KOPT-K1 (cell line): ENCODE measurements around the gene DENND1A.
A peak's percentile ranks its signal among the peaks of the same experiment; 100 is the strongest.

Experiments
- H3K27ac ChIP-seq: fragments of 200-600 bp; sonication (generic); 2 replicates; pipeline ENCODE4 v1.5.1; 2016; ENCODE audit warnings: antibody characterized with exemption, mild to moderate bottlenecking, low read depth, low read length; ENCODE audit not compliant: poor library complexity, severe bottlenecking
- H3K36me3 ChIP-seq: fragments of 200-600 bp; sonication (generic); 2 replicates; pipeline ENCODE4 v1.5.1; 2017; ENCODE audit warnings: antibody characterized with exemption, mild to moderate bottlenecking, low read length, moderate library complexity; ENCODE audit not compliant: insufficient read depth
- H3K9me3 ChIP-seq: fragments of 200-600 bp; sonication (generic); 2 replicates; pipeline ENCODE4 v1.5.1; 2017; ENCODE audit warnings: antibody characterized with exemption, low read length, mild to moderate bottlenecking; ENCODE audit not compliant: insufficient read depth, poor library complexity, severe bottlenecking

Gene DENND1A

DNA sequence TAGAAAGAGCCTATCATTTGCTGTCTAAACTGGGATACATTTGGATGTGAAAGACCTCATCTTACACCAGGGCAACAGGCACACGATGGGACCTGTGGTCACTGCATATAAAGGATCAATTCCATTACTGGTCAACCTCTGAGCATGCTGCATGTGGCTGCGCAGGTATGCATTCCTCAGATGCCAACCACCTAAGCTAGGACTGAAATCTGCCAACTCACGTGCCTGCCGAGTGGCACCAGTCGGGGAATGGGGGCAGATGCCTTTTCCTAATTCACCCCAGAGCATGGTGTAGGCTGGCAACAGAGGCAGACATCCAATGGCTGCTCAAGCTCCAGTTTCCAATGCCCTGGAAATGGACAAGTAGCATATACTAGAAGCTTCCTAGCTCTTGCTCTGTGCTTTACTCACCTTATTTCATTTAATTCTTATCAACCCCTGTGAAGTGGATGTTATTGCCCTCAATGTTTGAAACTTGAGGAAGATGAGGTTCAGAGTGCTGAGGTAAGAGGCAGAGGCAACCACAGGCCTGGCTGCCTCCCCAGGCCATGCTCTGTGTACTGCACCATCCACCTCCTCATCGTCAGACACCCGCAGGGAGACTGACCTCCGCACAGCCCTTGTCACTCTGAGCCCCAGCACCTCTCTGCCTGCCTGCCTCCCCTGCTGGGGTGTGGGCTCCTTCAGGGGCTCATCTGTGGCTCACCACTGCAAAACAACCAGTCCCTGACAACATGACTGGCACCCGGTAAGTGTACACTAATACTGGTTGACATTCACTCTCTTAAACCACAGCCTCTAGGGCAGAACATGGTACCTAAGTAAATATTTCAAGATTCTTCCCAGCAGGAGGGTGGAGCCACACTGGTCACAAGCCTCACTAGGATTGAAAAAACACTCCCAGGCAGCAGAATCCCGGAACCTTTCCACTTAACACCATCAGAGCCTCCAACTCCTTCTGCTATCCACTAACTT is 345.4 kb downstream of the DENND1A start:
- no peak overlapping the region for H3K27ac ChIP-seq
- H3K36me3 ChIP-seq, result peaks cover 6% of the 10 kb centered on the region; the same call in 1 of the 2 replicates
- H3K9me3 ChIP-seq, result peaks cover 16% of the 10 kb centered on the region

DNA sequence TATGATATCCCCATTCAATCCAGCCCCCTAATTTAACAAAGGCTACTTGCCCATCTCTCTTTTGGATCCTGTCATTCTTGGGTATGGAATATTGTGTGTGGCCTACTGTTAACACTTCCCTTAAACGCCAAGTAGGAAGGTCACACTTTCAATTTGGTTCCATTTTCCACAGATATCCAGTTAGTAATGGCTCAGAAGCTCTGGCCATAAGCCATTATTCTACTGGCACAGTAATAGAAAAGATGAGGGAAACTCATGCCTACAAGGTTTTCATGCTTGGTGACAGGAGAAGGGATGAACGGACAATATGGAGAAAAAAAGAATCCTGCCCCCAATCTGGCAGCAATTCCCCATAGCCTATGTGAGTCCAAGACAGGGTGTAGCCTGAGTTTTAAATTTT is 346.3 kb downstream of the DENND1A start:
- no peak overlapping the region for H3K27ac ChIP-seq
- H3K36me3 ChIP-seq, result peaks cover 6% of the 10 kb centered on the region; the same call in 1 of the 2 replicates
- peaks cover 17% of the 10 kb centered on the region for H3K9me3 ChIP-seq

DNA sequence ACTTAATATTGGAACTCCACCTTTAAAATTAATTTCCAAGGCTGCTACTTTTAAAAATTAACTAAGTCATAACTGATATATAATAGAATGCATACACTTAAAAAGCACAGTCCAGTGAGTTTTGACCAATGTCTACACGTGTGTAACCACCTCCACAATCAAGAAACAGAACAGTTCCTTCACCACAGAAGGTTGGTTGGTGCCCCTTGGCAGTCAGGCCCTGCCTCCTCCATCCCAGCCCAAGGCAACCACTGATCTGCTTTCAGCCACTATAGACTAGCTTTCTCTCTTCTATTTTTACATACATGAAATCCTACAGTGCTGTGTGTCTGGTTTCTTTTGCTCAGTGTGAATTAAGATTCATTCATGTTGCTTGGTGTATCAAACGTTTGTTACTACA is 358.7 kb downstream of the DENND1A start:
- Histone ChIP-seq H3K36me3 (no peaks in the 10 kb centered on the region), H3K9me3 (peaks cover 1% of the 10 kb centered on the region), H3K27ac (no peak overlapping the region)

DNA sequence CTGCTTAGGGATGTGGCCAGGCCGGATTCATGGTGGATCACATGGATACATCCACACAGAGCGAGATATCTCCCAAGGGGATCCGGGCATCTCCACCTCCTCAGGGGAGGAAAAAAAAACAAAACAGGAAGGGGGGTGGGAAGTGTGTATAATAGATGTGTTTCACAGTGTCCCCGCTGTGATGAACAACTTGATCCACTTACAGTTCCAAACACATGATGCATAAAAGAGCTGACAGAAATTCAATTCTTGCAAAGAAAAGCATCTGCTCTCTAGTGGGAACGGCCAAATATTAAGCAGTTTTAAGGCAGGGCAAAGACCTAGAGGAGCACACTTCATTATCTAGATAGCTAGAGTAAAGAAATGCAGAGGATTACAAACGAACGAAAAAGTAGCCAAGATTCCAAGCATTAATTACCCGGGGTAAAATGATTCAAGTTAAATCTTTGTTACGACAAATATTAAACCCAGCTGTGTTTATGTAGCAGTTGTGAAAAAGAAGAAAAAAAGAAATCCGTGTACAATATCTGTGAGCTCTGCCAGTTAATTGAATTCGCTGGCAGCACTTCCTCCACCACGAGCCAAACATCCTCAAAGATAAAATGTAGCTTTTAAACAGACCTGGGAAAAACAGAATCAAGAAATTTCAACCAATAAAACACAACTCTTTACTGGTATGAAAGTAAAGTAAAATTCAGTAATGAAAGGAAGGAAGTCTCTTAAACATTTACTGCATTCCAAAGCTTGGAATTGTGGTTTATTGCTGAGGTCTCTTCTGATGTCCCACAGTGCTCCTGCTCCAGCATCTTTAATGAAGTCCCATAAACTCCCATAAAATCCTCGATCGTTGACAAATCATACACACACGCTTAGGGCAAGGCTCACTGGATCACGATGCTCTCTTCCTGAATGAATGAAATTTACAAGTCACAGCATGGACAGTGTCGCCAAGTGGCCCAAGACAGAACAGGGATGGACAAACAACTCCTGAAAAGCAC is 360.9 kb downstream of the DENND1A start:
- Histone ChIP-seq H3K9me3 (no peaks in the 10 kb centered on the region), H3K27ac (no peak overlapping the region), H3K36me3 (no peaks in the 10 kb centered on the region)

DNA sequence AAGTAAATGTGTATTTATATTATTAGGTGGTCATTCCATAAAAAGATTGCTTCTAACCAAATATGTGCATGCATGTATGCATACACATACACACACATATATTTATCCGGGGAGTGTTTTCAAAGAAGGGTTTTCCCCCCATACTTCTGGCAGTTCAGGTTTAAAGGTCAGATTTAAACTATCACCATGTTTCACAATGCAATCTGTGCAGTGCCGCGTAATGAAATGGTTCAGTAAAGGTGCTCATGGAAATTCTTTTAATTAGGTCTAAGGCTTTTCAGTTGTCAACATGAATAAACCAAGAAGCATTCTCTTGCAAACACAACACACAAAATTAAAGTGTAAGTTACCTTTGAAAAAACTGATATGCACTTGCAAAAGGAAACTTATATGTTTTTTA is 362.9 kb downstream of the DENND1A start:
- Histone ChIP-seq H3K36me3 (no peaks in the 10 kb centered on the region), H3K27ac (no peak overlapping the region), H3K9me3 (no peaks in the 10 kb centered on the region)

DNA sequence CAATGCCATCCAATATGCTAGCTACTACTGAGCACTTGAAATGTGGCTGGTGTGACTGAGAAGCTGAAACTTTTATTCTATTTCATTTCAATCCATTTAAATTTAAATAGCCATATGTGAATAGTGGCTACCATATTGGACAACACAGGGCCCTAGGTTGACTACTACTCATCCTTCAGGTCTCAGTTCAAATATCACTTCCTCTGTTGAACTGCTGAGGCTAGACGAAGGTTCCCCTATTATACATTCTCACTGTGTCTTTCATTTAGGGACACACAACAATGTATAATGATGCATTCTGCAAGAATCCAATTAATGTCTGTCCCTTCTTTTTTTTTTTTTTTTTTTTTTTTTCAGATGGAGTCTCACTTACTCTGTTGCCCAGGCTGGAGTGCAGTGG is 365.3 kb downstream of the DENND1A start:
- no peaks in the 10 kb centered on the region for H3K9me3 ChIP-seq
- no peak overlapping the region for H3K27ac ChIP-seq
- H3K36me3 ChIP-seq, result no peaks in the 10 kb centered on the region

DNA sequence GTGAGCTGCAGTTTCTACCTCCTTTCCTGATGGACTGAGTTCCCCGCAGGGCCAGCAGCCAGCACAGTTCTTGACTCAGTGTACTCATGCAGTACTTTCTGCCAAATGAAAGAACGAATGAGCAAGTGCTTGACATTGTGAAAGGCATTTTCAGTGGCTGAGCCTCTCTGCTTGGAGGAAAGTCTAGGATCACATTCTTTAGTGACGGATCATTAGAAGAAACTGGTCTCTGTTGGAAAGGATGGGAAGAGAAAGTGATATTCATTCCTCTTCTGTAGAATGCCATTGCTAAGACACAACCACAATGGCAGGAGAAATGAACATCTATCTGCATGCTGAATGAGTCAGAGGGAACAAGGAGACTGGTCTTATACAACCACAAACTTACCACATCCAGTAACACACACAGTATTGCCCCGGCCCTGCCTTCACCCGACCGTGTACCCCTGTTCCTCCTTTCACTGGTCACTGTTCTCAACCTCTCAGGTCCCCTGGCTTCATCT is 367.0 kb downstream of the DENND1A start:
- peak overlapping the region; percentile 16 for H3K27ac ChIP-seq
- no peaks in the 10 kb centered on the region for H3K36me3 ChIP-seq
- H3K9me3 ChIP-seq, result no peaks in the 10 kb centered on the region

DNA sequence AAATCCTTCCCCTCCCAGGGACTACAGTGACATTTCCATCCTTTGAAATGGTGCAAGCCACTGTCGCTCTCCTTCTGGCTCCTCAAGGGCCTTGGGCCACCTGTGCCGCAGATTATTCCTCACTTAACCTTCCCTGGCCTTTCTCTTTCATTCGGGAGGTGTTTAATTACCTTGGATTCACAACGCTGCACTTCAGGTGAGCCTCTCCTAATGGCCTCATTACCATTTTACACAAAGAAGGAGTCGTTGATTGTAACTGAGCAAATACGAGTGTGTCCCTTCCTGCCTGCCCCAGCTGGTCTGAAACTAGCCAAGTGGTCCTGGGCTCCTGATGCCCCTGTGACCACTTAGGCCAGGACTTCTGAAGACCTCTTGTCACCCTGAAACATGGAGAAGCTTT is 368.9 kb downstream of the DENND1A start:
- Histone ChIP-seq H3K27ac (no peak overlapping the region), H3K36me3 (peaks cover 12% of the 10 kb centered on the region; the same call in 1 of the 2 replicates), H3K9me3 (no peaks in the 10 kb centered on the region)

DNA sequence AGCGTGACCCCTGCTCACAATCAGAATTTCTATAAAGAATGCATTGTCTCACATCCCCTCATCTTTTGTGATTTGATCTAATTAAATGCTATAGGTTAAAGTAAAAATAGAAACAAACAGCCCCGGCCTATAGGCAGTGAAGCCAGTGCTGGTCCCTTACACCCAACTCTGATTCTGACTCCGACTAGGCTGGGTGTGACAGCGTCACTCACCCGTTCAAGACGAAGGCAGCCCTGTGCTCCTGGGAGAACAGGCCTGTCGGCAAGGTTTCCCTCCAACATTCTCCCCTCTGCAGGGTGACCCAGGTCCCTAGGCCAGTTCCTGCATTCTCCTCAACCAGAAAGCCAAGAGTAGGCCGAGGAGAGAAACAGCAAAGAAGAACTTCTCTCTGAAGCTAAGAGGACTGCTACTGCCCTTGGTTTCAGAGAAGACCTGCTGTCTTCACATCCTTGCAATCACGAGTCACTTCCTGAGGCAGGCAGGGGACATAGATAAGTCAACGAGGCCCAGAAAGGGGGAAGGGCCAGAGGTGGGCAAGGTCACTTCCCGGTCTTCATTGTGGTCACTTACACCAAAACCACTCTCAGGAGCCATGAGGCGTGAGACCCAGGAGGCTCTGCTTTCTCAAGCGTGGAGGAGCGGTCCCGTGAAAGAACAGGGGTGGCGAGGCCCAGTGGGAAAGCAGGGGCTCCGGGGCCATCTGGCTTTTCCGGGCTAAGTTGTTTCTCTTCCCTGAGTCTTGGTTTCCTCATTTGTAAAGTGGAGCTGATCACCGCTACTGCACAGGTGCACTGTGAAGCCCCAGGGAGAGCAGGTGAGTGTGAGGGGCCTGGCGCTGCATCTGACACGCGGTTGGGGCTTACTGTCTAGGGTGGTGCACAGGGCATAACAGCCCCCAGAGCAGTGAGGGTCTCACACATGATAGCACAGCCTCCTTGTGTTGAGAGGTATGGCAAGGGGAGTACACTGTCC is 373.2 kb downstream of the DENND1A start:
- Histone ChIP-seq H3K9me3 (no peaks in the 10 kb centered on the region), H3K27ac (no peak overlapping the region), H3K36me3 (peaks cover 16% of the 10 kb centered on the region; the same call in 1 of the 2 replicates)

DNA sequence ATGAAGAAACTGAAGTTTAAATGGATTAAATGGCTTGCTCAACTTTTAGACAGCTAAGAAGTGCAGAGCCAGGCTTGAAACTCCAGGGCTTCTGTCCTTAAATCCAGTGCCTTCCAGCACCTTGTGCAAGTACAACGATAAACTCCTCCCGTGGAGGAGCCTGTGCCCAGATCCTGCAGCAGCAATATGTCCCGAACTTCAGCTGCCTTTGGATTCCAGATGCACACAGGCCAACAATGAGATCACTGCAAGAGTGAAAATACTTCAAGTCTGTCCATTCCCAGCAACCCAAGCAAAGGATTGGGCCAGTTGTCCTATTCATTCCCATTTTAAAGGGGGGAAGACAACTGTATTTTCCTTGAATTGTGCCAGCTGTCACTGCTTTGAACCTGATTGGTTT is 374.3 kb downstream of the DENND1A start:
- Histone ChIP-seq H3K36me3 (peaks cover 16% of the 10 kb centered on the region; the same call in 1 of the 2 replicates), H3K9me3 (no peaks in the 10 kb centered on the region), H3K27ac (no peak overlapping the region)

DNA sequence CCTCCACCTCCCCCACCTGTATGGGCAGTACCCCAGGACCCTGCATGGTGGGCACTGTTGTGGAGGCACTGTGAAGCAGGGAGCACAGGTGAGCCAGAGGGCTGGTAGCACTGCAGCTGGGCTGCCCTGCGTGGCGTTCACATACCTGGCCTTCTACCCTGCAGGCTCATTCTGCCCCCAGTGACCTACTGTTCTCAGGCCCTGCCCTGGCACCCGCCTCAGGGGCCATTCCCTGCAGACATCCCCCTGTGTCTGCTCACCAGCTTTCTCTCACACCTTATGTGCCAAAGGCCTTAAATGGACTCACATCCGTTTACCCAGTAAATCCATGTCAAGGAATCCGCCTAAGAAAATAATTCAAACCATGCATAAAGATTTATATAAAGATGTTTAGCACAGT is 377.4 kb downstream of the DENND1A start:
- no peaks in the 10 kb centered on the region for H3K9me3 ChIP-seq
- H3K36me3 ChIP-seq, result peaks cover 21% of the 10 kb centered on the region; the same call in 1 of the 2 replicates
- H3K27ac ChIP-seq, result no peak overlapping the region

DNA sequence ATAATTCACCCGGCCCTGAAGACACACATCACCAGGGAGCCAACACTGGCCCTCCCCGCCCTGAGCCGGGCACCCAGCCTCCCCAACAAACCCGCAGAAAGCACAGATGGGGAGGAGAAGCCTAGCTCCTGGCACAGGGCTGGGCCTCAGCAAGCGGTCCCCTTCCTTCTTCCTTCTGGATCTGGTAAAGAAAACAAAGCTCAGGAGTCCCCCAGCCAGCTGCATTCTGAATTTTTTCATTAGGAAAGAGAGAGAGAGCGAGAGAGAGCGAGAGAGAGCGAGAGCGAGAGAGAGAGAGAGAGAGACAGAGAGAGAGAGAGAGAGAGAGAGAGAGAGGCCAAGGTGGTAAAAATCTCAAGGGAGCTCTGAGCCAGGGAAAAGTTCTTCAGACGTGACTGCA is 378.2 kb downstream of the DENND1A start:
- Histone ChIP-seq H3K9me3 (no peaks in the 10 kb centered on the region), H3K36me3 (peaks cover 15% of the 10 kb centered on the region; the same call in 1 of the 2 replicates), H3K27ac (no peak overlapping the region)

DNA sequence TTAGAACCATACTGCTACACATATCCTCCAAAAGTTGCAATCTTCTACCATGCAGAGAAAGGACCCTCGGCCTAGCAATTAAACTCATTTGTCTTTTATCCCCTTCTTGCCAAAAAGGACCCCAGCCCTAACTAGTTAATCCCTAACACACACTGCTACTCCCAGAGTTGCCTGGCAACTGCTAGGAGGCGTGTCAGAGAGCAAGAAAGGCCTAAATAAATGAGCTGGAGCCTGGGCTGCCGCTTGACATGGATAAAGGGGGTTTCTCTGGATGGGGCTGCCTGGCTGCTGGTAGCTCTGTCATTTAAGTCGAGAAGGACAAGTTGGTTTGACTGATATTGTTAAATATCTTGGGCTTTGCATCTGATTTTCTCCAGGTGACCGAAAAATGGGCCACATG is 379.1 kb downstream of the DENND1A start:
- peaks cover 6% of the 10 kb centered on the region; the same call in 1 of the 2 replicates for H3K36me3 ChIP-seq
- no peak overlapping the region for H3K27ac ChIP-seq
- H3K9me3 ChIP-seq, result no peaks in the 10 kb centered on the region

DNA sequence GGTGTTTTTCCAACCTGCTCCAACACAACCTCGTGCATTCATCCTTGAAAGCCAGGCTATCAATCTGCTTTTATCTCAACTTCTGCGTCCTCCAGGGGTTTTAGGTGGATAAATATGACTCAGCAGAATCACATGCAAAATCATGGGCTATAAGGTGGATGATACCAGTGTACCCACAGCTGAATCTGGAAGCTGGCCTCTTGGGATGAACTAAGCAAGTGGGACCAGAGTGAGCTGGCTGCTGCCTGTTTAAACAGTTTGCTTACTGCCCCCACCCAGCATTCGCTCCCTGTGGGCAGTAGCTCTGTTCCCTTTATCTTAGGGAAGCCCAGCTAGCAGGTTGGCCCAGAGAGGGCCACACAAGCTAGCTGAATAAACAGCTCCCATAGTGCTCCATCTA is 379.9 kb downstream of the DENND1A start:
- Histone ChIP-seq H3K36me3 (peaks cover 5% of the 10 kb centered on the region; the same call in 1 of the 2 replicates), H3K9me3 (no peaks in the 10 kb centered on the region), H3K27ac (no peak overlapping the region)
